Esophagus squamous epithelium (tissue), 5 donors: ENCODE measurements around the gene ABCA6. TPM values are rescaled to one million over a fixed set of nuclear protein-coding genes. Genes with fewer than 3 reads are reported as not detected.

Experiments
- DNase-seq: peaks from one replicate; lab custom pipeline; 2025; lab: John Stamatoyannopoulos, UW
- H3K27ac ChIP-seq, 4 donors: fragments of 200-600 bp; sonication (generic); one replicate each; pipeline ENCODE4 v1.5.1; 2016 to 2019; ENCODE audit warnings: mild to moderate bottlenecking in 1 of 4
- H3K27me3 ChIP-seq, 4 donors: fragments of 200-600 bp; sonication (generic); 1 replicate in 3 of 4; 2 replicates in 1 of 4; pipeline versions ENCODE4 v1.5.1 to v1.6.0; 2017 to 2021; ENCODE audit warnings: antibody characterized with exemption in 1 of 4
- H3K36me3 ChIP-seq, 3 donors: fragments of 200-600 bp; sonication (generic); one replicate each; pipeline ENCODE4 v1.5.1; 2016 to 2019
- H3K4me1 ChIP-seq, 3 donors: fragments of 200-600 bp; sonication (generic); one replicate each; pipeline ENCODE4 v1.5.1; 2017 to 2019
- H3K4me3 ChIP-seq, 4 donors: fragments of 200-600 bp; sonication (generic); 1 replicate in 3 of 4; 2 replicates in 1 of 4; pipeline ENCODE4 v1.5.1; 2016 to 2019; ENCODE audit warnings: mild to moderate bottlenecking in 2 of 4, moderate library complexity in 1 of 4
- H3K9me3 ChIP-seq, 3 donors: fragments of 200-600 bp; sonication (generic); one replicate each; pipeline ENCODE4 v1.5.1; 2016 to 2019
- POLR2A ChIP-seq, 4 donors: fragments of 450-650 bp; IDR thresholded peaks; one replicate each; pipeline ENCODE4 v1.6.1; 2017; ENCODE audit warnings: antibody characterized with exemption in 4 of 4, mild to moderate bottlenecking in 4 of 4, moderate library complexity in 3 of 4
- WGBS, 2 donors: methylation state at CpG; one replicate each; pipeline ENCODE4 v1.1.5; 2018; 5-methylcytosine and 5-hydroxymethylcytosine counted together
- intact Hi-C: fragments of 100-400 bp; cut with DNase I; formaldehyde crosslinking; loops from one replicate; pipeline ENCODE4 v1.15.0; 2022
- total RNA-seq, 4 donors: library from RNA; depleted of rRNA; stranded (reverse); fragments of >200 nt; gene quantifications; one replicate each; pipeline ENCODE4 v1.1.0, GENCODE V29; 2016
- TF ChIP-seq, protein P1 (sequence below), 6 experiments: fragments of 450-650 bp in 4 of 6; fragments of 200-600 bp in 2 of 6; sonication (generic) in 2 of 6; IDR thresholded peaks; one replicate each; pipeline ENCODE4 v1.5.1; 2016 to 2019; ENCODE audit warnings: antibody characterized with exemption in 6 of 6, mild to moderate bottlenecking in 4 of 6, moderate library complexity in 4 of 6
- donor health status: DM: yes; HTN: yes; CAD: no.

The ABCA6 gene
- total RNA-seq, 4 donors from 2014 or later = 4.2 to 52.1 (median 8.9) TPM

GRCh38 chr17:69061721-69062556, 79.8 kb downstream of the ABCA6 start:
- intact Hi-C loops = no loop called here

DNA sequence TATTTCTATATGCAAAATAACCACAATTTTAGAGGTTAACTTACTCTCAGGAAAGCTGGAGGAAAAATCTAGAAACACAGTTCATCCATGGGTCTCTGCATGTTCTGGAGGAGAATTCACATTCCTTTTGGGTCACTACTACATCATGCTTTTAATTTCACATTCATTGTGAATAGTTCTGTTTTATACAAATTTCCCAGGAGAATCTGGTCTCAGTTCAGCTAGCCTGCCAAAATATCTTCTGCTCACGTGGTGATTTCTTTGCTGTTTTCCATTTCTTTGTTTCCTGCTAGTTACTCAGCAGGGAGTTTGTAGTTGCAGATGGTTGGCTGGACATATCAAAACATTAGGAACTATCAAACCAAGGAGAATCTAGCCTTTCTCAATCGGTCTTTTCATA, 80.9 kb downstream of the ABCA6 start, which contains the start of gene ABCA9:
Gene ABCA9 (minus strand): TSS at position 106 of the 400 bp plus-strand sequence. CDS start 9,801 bp downstream, outside the sequence.
- H3K27me3 ChIP-seq = no peaks in the 10 kb centered on the region
- peak within 1 kb of the TSS in 1 of 4 donors; percentile 25 for H3K4me3 ChIP-seq
- intact Hi-C loops = no loop called here
- whole genome bisulfite sequencing, 2 donors = 16 to 25% methylated on average over 2 of the region's 2 CpGs
- no peaks in the 10 kb centered on the region for H3K9me3 ChIP-seq
- no peak for DNase-seq
- H3K4me1 ChIP-seq = peaks cover 0 to 5% (median 0%) of the 10 kb centered on the region in 3 donors
- peak within 1 kb of the TSS in 3 of 4 donors; percentile 30 to 58 (median 48) for H3K27ac ChIP-seq
- TF ChIP-seq, protein P1, sequence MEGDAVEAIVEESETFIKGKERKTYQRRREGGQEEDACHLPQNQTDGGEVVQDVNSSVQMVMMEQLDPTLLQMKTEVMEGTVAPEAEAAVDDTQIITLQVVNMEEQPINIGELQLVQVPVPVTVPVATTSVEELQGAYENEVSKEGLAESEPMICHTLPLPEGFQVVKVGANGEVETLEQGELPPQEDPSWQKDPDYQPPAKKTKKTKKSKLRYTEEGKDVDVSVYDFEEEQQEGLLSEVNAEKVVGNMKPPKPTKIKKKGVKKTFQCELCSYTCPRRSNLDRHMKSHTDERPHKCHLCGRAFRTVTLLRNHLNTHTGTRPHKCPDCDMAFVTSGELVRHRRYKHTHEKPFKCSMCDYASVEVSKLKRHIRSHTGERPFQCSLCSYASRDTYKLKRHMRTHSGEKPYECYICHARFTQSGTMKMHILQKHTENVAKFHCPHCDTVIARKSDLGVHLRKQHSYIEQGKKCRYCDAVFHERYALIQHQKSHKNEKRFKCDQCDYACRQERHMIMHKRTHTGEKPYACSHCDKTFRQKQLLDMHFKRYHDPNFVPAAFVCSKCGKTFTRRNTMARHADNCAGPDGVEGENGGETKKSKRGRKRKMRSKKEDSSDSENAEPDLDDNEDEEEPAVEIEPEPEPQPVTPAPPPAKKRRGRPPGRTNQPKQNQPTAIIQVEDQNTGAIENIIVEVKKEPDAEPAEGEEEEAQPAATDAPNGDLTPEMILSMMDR (IDR thresholded peaks at IDR 0.05) = no peak
- no peak for TF ChIP-seq POLR2A (IDR thresholded peaks at IDR 0.05)
- no peaks in the 10 kb centered on the region for H3K36me3 ChIP-seq

More at GRCh38 chr17:69061721-69062556, 79.8 kb downstream of the ABCA6 start:
- Histone ChIP-seq H3K27me3 (no peaks in the 10 kb centered on the region), H3K27ac (peak overlapping the region in 3 of 4 donors; percentile 2 to 48 (median 43)), H3K4me1 (peaks cover 0 to 5% (median 0%) of the 10 kb centered on the region in 3 donors), H3K4me3 (no peak overlapping the region), H3K9me3 (no peaks in the 10 kb centered on the region), H3K36me3 (no peaks in the 10 kb centered on the region)
- DNase-seq = no peak
- TF ChIP-seq, protein P1 (IDR thresholded peaks at IDR 0.05) = no peak
- TF ChIP-seq POLR2A (IDR thresholded peaks at IDR 0.05) = no peak
- WGBS, 2 donors = 83 to 87% methylated on average over 4 of the region's 4 CpGs

DNA sequence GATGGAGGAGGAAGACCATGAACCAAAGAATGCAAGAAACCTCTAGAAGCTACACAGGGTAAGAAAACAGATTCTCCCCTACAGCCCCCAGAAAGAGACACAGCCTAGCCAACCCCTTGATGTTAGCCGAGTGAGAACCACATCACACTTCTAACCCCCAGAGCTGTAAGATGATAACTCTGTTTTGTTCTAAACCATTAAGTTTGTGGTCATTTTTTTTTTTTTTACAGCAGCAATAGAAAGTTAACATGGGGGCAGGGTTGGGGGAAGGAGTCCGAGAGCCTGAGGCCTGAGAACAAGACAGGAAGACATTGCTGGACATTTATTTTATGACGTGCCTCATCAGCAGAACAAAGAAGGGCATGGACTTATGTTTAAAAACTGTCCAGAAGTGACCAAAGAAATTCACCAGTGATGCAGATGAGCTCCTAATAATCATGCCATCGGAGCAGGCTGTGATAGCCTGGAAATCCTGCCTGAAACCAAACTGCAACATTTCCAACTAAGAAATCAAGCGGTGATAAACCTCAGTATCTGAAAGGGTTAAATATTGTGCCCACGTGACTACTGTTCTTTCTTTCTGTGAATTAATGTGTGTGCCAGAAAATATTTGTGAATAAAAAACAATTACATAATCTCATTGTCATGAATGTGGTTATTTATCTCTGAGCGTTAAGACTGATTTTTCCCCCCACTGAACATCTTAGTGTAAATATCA, 82.1 kb downstream of the ABCA6 start:
- Histone ChIP-seq H3K4me3 (peak overlapping the region in 1 of 4 donors; percentile 6), H3K36me3 (no peaks in the 10 kb centered on the region), H3K27ac (peak overlapping the region in 2 of 4 donors; percentile 24 to 58), H3K27me3 (no peaks in the 10 kb centered on the region), H3K9me3 (no peaks in the 10 kb centered on the region), H3K4me1 (peaks cover 0 to 5% (median 0%) of the 10 kb centered on the region in 3 donors)
- intact Hi-C loops = no loop called here
- WGBS, 2 donors = 64% methylated on average over 7 of the region's 7 CpGs
- TF ChIP-seq, protein P1 (IDR thresholded peaks at IDR 0.05) = no peak
- TF ChIP-seq POLR2A (IDR thresholded peaks at IDR 0.05) = no peak
- no peak for DNase-seq

GRCh38 chr17:69058165-69058564, 83.5 kb downstream of the ABCA6 start:
- WGBS, 2 donors = 30 to 100% methylated on average over 1 of the region's 1 CpG
- TF ChIP-seq, protein P1 (IDR thresholded peaks at IDR 0.05) = no peak
- Histone ChIP-seq H3K27me3 (no peaks in the 10 kb centered on the region), H3K27ac (no peak overlapping the region), H3K4me3 (no peak overlapping the region), H3K9me3 (no peaks in the 10 kb centered on the region), H3K4me1 (peaks cover 0 to 5% (median 0%) of the 10 kb centered on the region in 3 donors), H3K36me3 (no peaks in the 10 kb centered on the region)
- DNase-seq = no peak
- intact Hi-C loops = no loop called here
